ENCODE results near the gene PRKG1.
"Not testable (repeated sequence)": the region's sequence is repeated elsewhere in the genome, so short reads cannot be mapped to it uniquely, and the experiment has no call there.

The PRKG1 gene

DNA sequence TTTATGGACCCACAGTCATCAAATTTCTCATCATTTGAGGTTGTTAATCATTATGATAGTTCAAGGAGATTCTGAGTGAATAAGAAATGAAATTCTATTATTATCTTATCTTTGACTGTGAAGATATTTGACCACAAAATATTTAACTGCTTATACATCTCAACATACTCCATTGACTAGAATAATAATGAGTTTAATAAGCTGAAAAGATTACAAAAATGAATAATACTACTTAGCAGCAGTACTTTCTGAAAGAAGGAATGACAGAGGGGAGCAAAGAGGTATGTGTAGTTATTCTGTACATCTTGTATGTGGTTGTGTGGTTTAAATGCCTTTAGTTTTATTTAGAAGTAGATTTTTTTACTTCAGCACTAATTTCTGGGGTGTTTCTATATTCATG is 214.2 kb downstream of the PRKG1 start:
- no peak for DNase-seq

DNA sequence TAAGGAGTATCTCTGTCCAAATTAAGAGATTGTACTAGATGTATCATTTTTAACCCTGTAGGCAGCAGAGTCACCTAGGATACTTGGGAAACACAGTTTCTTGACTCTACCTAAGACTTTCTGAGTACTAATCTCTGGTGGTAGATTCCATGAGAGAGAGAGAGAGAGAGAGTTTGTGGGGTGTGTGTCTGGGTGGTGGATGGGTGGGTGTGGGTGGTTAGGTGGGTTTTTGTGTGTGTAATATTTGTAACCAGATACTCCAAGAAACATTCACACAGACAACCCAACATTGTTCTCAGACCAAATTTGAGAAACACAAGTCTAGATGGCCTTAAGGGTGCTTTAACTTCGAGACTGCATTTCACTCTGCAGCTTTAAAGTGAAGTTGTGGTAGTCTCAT is 215.2 kb downstream of the PRKG1 start:
- DNase-seq = no peak

DNA sequence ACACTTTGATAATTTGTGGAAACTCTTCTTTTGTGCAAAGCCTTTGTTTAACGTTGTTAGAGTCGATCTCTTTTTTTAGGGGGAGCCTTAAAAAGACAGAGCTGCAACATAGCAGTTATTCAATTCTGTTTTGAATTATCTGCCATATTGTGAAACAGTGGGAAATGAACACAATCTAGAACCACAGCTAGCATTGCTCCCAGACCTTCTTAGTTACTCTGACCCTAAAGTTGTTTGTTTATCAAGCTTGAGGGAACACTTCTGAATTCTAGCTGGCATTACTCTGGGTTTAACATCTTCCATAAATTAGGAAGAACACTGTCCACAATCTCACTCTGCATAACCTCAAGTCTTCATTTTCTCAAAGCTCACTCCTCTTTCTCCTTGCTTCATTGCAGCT is 217.7 kb downstream of the PRKG1 start:
- no peak for DNase-seq

DNA sequence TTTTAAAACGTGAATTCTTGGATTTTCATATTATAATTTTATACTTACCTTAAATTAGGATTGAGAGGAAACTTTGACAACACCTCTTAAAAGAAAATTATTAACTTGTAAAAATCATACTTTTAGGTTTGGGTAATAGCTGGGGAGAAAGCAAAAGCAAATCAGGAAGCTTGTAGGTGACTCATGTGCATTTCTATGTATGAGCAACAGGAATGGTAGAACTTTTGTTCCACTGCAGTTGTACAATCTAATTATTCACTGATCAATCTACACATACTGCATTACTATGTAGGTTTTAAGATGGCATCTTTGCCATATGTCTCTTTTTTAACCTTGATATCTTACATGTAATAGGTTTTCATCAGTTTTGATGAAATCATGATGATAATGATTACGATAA is 223.2 kb downstream of the PRKG1 start:
- no peak for DNase-seq

DNA sequence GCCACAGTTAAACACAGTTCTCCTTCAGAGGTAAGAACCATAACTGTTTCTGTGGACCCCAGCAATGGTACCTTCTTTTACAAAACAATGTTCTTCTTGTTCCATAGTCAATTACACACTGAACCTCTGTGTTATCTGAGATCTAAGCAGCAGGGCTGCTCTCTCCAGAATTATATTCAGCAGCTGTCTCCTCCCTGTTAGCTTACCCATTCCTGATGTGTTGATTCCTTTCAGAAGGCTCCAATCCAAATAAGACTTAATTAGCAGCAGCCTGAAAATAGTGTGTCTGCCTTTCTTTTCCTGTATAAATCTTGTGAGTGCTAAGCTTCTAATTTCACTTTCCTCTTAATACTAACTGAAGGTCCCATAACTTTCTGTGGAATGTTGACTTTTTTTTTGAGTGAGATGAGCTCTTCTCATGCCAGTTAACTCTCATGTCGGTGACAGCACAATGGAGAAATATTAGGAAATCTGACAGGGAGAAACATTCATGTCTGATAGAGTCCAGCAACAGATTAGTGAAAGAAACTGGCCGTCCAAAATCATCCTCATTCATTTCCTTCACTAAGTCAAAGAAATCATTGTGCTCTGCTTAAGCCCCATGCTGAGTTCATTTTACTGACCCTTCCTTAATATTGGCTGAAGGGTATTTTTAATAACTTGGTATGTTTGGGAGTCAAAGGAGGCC is 226.5 kb downstream of the PRKG1 start:
- no peak for DNase-seq

DNA sequence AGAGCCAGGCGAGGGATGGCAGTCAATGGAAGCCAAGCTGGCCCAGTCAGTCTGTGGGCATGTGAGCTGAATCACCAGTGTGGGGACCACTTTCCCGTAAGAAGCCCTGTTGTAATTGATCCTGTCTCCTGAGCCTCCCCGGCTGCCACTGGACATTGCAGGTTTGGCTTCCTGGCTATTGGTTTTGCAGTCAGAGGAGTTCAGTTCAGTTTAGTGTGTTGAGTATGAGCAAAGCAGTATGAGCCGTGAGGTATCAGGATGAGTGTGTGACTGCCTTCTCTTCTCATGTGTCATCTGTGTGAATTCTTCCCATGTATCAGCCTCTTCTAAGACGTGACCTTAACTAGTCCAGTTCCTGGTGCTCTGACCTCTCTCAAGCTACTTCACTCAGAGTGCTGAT is 227.4 kb downstream of the PRKG1 start:
- no peak for DNase-seq

DNA sequence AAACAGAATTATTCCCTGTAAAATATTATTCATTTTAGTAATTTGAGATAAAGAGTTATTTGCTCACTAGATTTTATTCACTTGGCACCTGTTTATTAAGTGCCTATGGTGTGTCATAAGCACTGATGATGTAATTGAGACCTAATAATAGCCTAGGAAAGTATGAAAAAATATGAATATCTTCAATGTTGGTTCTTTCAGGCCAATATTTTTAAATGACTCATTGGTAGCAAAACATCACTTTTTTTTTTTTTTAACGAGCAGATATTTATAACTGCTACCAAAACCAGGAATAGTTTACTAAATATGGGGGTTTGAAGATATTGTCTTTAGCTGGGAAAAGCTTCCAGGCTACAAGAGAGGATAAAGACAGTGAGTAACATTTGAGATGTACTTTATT is 228.0 kb downstream of the PRKG1 start:
- no peak for DNase-seq

DNA sequence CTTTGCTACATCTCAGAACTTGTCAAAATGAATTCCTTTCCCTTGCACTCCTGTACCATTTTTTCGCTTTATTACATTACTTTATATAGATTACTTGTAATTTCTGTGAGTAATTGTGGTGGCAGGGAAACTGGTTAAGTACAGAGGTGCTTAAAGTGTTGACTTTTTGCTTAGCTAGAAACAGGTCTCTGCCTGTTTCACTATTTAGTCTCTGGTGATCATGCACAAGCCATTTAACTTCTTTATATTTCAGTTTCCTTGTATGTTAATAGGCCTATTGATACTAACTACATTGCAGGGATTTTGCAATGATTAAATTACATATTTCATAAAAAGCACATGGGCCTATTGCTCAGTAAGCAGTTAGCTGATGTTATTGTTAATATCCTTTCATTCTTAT is 233.8 kb downstream of the PRKG1 start:
- no peak for DNase-seq

DNA sequence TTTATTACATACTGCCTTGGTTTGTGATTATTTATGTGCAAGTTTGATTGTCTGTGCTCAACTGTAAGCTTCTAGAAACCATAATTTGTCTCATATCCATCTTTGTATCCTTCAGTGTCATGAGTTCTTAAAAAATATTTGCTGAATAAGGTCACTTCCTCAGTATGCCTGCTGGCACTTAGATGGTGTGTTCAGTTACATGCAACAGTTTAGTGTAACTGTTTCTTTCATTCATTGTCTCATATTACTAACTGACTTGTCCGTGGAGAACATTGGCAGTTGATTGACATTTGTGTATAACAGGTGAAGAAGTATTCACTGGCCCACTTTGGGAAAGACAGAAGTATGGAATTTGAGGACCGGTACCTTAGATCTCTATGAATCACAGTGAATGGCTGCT is 236.9 kb downstream of the PRKG1 start:
- no peak for DNase-seq

DNA sequence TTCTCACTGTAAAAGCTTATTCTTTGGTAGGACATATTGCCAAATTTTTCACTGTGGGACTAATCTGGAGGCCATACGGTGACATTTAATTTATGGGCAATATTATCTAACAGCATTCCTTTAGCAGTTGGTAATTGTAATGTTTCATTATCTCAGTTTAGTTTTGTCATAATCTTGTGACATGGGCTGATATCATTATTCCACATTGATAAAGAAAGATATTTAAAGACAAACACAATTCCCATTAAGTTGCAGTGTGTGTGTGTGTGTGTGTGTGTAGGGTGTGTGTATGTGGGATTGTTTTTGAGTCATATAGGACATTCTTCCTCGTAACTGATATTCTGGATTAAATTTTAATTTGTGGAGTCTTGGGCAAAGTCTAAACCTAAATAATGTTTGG is 238.5 kb downstream of the PRKG1 start:
- no peak for DNase-seq

DNA sequence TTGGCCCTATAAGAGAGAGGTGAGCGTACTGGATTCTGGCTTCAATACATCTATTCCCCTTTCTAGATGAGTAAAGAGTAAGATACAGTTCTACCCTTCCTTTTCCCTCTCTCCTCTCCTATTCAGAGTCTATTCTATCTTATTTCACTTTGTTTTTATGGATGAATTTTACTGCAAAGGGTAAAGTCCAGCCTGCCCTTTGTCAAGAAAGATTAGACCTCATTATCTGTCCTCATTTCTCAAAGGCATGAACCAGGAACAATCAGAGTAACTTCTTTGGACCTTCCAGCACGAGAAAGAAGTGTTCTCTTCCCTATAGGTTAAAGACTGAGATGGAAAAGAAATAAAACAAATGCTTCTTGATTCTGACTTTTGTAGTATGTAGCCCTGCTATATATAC is 239.0 kb downstream of the PRKG1 start:
- DNase-seq = no peak

DNA sequence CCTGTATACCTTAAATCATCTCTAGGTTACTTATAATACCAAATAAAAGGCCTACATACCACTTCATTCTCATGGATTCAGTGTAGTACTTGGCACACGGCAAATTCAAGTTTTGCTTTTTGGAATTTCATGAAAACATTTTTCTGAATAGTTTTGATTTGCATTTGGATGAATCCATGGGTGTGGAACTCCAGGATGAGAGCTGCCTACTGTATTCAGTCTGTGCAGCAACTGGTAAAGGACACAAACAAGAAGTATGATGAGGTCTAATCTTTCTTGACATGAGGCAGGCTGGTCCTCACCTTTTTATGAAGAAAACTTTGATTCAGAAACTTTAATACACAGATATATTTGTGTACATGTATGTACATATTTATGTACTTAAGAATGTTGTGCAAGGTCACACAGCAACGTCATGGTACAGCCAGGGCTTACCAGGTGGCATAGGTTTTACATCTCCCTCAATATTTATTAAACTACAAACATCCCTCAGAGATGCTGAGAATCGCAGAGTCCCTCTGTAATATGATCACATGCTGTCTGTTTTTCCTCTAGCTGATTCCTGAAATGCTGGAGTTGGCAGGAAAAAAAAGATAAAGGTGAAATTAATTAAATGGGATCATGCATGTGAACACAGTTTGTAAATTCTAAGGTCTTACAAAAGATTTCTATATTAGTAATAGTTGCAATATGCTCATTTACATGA is 239.6 kb downstream of the PRKG1 start:
- DNase-seq = no peak

DNA sequence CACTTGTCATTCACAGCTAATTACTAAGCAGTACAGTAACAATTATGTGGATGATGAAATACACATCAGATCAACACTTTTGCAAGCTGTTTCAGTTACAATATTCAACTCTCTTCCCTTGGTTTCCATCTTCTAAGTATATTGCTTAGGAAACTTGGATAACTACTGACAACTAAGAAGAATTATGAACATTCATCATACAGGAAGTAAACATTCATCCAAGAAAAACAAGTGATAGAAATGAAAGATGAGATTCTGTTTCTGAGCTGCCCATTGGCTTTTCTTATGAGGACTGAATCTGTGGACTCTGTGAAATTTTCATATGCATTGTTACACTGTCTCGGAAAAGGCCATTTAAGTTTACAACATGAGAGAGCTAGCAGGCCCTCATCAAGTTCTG is 240.2 kb downstream of the PRKG1 start:
- DNase-seq = no peak

DNA sequence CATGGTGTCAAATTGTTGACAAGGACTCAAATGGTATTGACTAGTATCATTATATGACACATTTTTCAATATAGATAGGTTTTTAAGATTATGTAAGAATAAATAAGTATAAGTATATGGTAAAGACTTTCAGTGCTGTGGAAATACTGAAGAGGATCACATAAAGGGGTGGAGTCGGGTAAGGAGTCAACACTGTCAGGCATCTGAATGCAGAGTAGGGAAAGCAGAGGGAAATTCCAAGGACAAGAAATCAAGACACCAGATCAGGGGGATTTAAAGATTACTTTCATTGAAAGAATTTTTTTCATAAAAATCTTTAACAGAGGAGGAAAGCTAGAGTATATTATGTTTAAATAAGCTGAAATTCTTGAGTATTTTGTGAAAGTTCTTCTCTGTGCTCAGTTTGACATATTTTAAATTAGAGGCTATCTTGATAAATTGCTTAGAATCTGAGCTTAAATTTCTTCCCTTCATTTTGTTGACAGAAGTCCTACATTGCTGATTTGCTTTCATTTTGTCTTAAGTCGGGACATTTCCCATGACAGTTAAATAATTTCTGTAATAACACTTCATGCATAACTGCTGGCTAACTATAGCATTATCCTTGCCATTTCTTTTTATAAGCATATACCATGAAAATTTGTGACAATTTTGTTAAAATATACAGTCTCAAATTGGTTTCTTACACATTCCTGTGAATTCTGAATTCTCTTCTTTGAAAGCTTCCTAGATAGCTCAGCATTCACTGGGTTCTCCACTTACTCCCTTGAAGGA is 244.3 kb downstream of the PRKG1 start:
- no peak for DNase-seq

DNA sequence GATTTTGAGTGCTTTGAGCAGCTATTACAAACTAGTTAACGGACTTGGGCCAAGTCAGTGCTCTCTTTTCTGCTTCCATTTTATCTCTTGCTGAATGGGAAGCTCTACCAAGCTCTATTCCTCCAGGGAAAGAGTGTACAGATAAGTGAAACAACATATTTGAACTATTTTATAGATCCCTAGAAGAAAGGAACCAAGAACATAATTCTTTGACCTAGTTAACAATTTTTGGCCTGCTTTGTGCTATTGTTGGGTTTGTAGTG is 244.8 kb downstream of the PRKG1 start:
- no peak for DNase-seq

DNA sequence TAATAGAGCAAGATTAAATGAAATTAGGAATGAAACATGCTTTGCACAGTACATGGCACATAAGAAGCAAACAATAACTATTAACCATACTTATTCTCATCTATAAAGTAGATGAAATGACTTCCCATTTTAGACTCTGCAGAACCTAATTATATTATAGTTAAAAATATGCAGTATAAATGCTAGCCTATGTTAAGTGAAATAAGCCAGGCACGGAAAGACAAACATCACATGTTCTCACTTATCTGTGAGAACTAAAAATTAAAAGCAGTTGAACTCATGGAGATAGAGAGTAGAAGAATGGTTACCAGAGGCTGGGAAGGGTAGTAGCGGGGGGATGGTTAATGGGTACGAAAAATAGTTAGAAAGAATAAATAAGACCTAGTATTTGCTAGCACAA is 247.0 kb downstream of the PRKG1 start:
- DNase-seq = no peak

DNA sequence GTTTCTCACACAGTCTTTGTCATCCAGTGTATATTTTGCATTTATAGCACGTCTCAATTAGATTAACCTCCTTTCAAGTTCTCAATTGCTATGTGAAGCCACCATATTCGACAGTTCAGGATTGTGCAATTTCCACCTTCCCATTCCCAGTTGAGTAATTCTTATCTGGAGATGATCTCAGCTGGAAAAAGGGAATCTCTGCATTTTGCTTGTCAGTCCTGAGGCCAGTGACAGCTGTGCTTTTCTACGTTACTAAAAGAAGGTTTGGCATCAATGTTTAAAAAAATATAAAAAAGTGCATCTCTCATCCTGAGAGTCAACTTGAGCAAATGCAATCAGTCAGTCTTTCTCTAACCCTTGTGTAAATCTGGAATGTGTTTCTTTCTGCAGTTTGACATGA is 247.7 kb downstream of the PRKG1 start:
- DNase-seq = no peak

DNA sequence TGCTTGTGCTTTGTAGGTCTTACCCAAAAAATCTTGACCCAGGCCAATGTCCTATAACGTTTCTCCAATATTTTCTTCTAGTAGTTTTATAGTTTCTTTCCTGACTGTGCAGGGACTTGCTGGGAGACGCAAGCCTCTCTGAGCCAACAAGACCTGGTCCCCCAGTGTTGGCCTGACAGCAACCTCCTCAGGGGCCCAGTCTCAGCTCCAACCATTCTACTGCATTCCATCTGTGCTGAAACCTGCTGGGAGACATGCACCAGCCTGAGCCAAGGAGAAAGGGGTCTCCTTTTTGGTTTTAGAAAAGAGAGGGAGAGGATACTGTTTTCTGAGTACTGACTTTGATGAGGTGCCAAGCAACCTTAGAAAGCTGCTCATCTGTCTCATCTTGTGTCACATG is 251.4 kb downstream of the PRKG1 start:
- DNase-seq = no peak

DNA sequence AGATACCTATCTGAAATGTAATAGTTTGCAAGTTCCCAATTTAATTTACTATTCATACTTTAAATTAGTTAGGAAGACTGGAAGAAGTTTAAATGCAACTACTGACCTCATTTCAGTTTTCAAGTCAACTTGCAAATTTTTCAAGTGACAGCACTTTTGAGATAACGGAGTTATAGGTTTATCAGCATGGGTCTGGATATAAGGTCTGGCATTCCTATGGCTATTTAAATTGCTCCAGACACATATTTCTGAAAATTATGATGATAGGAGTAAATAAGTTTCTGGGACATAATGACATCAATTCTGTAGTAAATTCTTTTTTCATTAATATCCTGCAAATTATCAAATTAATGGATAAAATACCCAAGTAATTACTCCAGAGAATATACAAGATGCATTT is 251.9 kb downstream of the PRKG1 start:
- DNase-seq = no peak

DNA sequence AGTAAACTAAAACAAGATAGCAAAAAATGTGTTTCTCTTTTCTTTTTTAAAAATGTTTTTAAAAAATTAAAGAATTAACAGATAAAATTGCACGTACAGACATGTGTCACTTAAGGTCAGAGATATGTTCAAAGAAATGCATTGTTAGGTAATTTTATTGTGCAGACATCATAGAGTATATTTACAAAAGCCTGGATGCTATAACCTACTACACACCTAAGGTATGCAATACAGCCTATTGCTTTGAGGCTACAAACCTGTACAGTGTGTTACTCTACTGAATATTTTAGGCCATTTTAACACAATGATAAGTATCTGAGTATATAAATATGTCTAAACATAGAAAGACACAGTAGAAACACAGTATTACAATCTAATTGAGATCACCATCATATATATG is 253.1 kb downstream of the PRKG1 start:
- no peak for DNase-seq

DNA sequence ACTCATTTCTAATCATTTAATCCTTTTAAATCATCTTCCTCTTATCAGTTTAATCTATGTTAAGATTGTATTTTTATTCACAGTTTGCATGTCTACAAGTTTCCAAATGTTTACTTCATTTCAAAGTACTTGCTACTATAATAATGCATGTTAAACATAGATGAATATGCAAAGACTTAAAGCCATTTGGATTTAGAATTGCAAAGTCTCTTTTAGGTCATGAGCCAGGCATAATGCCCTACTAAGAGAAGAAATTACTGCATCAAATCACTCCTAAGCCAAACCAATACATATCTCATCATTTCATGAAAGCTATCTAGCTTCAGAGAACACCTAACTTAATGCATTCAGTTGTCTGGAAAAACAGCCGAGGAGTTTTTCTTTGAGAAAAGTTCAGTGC is 266.1 kb downstream of the PRKG1 start:
- DNase-seq = no peak

DNA sequence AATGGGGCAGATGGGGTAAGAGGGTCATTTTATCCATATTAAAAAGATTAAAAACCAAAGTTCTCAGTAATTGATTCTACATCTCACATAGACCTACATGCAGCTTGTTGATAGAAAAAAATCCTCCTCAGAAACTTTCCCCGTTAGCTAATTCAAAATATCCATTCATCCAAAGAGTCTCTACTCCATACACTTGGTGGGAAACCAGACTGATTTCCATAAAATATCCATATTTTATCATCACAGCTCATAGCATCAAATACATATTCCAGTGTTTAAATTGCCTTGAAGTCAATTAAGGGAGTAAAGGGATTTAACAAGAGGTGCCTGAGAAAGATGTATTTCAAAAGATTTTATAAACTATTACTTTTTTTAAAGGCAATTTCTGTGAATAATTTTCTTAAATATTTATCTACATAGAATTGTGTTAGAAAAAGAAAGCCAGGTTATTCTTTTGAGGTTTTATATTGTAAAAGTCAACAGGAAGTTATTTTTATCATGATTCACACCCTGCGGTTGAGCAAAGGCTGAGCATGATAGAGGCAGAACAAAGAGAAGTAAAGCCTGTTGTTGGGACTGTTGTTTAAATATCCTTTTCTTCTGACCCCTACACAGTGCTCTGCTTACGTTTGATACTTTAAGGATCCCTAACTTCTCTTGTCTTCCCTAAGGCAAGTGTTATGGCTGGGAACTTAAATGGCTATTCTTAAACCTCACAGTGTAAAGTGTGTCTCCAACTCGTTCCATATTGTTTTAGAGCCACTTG is 266.7 kb downstream of the PRKG1 start:
- no peak for DNase-seq

DNA sequence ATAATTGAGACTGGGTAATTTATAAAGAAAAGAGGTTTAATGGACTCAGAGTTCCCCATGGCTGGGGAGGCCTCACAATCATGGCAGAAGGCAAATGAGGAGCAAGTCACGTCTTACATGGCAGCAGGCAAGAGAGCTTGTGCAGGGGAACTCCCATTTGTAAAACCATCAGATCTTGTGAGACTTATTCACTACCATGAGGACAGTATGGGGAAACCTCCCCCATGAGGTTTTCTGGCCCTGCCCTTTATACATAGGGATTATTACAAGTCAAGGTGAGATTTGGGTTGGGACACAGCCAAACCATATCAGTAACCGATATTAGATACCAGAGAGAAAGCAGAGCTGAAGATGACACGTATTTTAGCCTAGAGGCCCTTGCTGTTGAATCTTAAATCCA is 267.5 kb downstream of the PRKG1 start:
- not testable (repeated sequence) for DNase-seq

DNA sequence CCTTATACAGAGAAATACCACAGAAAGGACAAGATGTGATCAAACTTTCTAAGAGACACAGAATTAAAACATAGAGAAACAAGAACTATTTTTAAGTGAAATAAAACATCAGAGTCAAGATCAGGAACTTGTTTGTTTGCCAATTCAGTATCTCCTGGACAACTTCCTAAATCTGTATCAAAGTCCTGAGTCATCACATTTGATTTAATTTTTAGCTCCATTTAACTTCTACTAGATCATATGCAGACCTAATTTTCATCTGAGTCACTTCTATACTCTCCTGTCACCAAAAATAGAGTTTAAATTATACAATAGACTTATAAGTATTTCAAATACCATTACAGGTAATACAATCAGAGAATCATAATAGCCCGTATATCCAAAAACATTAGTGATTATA is 268.1 kb downstream of the PRKG1 start:
- DNase-seq = no peak

All from activated naive CD4-positive, alpha-beta T cell treated with anti-CD3 and anti-CD28 coated beads, Interleukin-2, amount 50 U/mL, for 16 hours (primary cell).